ENCODE data around the gene OTX1. TPM values are rescaled to one million over a fixed set of nuclear protein-coding genes. Genes with fewer than 3 reads are reported as not detected.

The OTX1 gene
- total and polyA plus RNA-seq, 2 donors (not counting 3 experiments of a cell fraction or from before 2014, with no cell fraction given) = not detected

DNA sequence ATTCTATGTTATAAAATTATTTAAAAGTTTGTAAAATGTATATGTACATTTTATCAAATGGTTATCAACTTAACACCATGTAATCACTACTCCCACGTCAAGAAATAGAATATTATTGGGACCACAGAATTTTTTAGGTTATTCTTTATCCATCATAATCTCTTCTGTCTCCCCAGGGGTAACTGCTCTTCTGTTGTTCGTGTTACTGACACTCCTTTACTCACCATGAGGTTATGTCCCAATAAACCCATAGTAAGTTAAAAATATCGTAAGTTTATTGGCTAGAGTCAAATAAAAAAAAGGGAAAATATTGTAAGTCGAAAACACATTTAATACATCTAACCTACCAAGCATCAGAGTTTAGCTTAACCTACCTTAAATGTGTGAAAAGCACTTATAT lies 14.0 kb downstream of the OTX1 start:
- no peak for TF ChIP-seq EZH2 (IDR thresholded peaks at IDR 0.05; ENCODE audit: borderline replicate concordance, low read depth, low read length, severe bottlenecking)
- TF ChIP-seq, protein P1, sequence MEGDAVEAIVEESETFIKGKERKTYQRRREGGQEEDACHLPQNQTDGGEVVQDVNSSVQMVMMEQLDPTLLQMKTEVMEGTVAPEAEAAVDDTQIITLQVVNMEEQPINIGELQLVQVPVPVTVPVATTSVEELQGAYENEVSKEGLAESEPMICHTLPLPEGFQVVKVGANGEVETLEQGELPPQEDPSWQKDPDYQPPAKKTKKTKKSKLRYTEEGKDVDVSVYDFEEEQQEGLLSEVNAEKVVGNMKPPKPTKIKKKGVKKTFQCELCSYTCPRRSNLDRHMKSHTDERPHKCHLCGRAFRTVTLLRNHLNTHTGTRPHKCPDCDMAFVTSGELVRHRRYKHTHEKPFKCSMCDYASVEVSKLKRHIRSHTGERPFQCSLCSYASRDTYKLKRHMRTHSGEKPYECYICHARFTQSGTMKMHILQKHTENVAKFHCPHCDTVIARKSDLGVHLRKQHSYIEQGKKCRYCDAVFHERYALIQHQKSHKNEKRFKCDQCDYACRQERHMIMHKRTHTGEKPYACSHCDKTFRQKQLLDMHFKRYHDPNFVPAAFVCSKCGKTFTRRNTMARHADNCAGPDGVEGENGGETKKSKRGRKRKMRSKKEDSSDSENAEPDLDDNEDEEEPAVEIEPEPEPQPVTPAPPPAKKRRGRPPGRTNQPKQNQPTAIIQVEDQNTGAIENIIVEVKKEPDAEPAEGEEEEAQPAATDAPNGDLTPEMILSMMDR (IDR thresholded peaks at IDR 0.05; ENCODE audit: extremely low read depth in 1 of 2, insufficient read depth in 1 of 2, low read depth in 1 of 2, low read length in 2 of 2) = no peak
- TF ChIP-seq, protein P2, sequence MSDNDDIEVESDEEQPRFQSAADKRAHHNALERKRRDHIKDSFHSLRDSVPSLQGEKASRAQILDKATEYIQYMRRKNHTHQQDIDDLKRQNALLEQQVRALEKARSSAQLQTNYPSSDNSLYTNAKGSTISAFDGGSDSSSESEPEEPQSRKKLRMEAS (IDR thresholded peaks at IDR 0.05; ENCODE audit: insufficient read depth, insufficient read length) = no peak
- TF ChIP-seq GATA2 (IDR thresholded peaks at IDR 0.05; ENCODE audit: insufficient read depth, insufficient read length, low read depth, low read length) = no peak
- no peak for TF ChIP-seq FOS (IDR thresholded peaks at IDR 0.05; ENCODE audit: borderline replicate concordance, insufficient read depth, low read length)
- TF ChIP-seq POLR2AphosphoS5 (IDR thresholded peaks at IDR 0.05; ENCODE audit: insufficient read depth, low read depth, low read length) = no peak
- H2AFZ ChIP-seq (ENCODE audit: low read depth, low read length) = no peak overlapping the region
- no peaks in the 10 kb centered on the region for H3K79me2 ChIP-seq (ENCODE audit: control insufficient read depth, insufficient read depth, low read length)
- no peak overlapping the region for H3K4me2 ChIP-seq (ENCODE audit: insufficient read depth, low read length)
- CTCF ChIA-PET = no interaction called here
- POLR2A ChIA-PET = no interaction called here
- no TSS peak for BruUV-seq (replicated peaks)
- H3K9ac ChIP-seq (replicated peaks; ENCODE audit: extremely low read depth, insufficient read depth, low read length) = no peak overlapping the region
- no peaks in the 10 kb centered on the region for H3K4me1 ChIP-seq (ENCODE audit: control insufficient read depth, extremely low read depth, insufficient read depth, low read length)
- peaks cover 48 to 88% of the 10 kb centered on the region in 2 experiments for H3K27me3 ChIP-seq (ENCODE audit: control insufficient read depth in 2 of 2, insufficient read depth in 2 of 2, low read length in 2 of 2)
- no peak for FAIRE-seq
- H3K9me3 ChIP-seq (replicated peaks; ENCODE audit: control insufficient read depth, insufficient read depth, low read length) = no peaks in the 10 kb centered on the region
- H3K4me3 ChIP-seq (replicated peaks in 1 of 3; ENCODE audit: insufficient read depth in 1 of 3, low read depth in 1 of 3, low read length in 3 of 3) = no peak overlapping the region
- no peaks in the 10 kb centered on the region for H3K9me1 ChIP-seq (replicated peaks; ENCODE audit: control insufficient read depth, extremely low read depth, insufficient read depth, low read length)
- DNase-seq (ENCODE audit: low read depth, low spot score) = no peak
- no peaks in the 10 kb centered on the region for H4K20me1 ChIP-seq (replicated peaks; ENCODE audit: control insufficient read depth, extremely low read depth, insufficient read depth, low read length)
- H3K36me3 ChIP-seq (ENCODE audit: control insufficient read depth in 2 of 2, extremely low read depth in 1 of 2, insufficient read depth in 2 of 2, low read length in 2 of 2) = no peaks in the 10 kb centered on the region
- dilution Hi-C loops (cut with MboI; ENCODE audit: extremely low pct_ligation_motif_present, low sequenced_read_pairs) = no loop called here
- intact Hi-C loops (cut with micrococcal nuclease) = loop anchor here (5.0 to 10.0 kb wide), 2 partner anchors 360 to 423 kb away; no protein-coding TSS in a partner anchor
- H3K27ac ChIP-seq (ENCODE audit: insufficient read depth, low read depth, low read length) = no peak overlapping the region

Measured in endothelial cell of umbilical vein (primary cell).